Mammary epithelial cell (primary cell): ENCODE measurements around the gene TTLL12.

Source experiments
- CTCF ChIP-seq, 2 donors: IDR thresholded peaks in 1 of 2; conservative IDR thresholded peaks in 1 of 2; 2 replicates each; pipeline ENCODE4 v1.5.1; 2011 to 2012; ENCODE audit warnings: inconsistent platforms in 2 of 2, low read length in 2 of 2, mild to moderate bottlenecking in 2 of 2, control low read depth in 1 of 2, low read depth in 1 of 2; ENCODE audit not compliant: insufficient read depth in 1 of 2; ENCODE audit errors: extremely low read depth in 1 of 2
- EZH2 ChIP-seq: IDR thresholded peaks from 2 replicates; pipeline ENCODE4 v1.6.1; 2012; ENCODE audit warnings: low read length, inconsistent platforms, borderline replicate concordance

GRCh38 chr22:43209971-43210370 lies 23.0 kb upstream of the TTLL12 start:
- no peak for TF ChIP-seq CTCF (conservative IDR thresholded peaks at IDR 0.05 in 1 of 2, IDR thresholded peaks at IDR 0.05 in 1 of 2; ENCODE audit: extremely low read depth in 1 of 2, insufficient read depth in 1 of 2, low read depth in 1 of 2, low read length in 2 of 2)
- no peak for TF ChIP-seq EZH2
